Measurements from ENCODE around the gene CLASRP. TPM values are rescaled to one million over a fixed set of nuclear protein-coding genes. Genes with fewer than 3 reads are reported as not detected.
A peak's percentile ranks its signal among the peaks of the same experiment; 100 is the strongest.

The CLASRP gene
- total RNA-seq, 1 experiment from 2014 or later = 88.0 TPM

DNA sequence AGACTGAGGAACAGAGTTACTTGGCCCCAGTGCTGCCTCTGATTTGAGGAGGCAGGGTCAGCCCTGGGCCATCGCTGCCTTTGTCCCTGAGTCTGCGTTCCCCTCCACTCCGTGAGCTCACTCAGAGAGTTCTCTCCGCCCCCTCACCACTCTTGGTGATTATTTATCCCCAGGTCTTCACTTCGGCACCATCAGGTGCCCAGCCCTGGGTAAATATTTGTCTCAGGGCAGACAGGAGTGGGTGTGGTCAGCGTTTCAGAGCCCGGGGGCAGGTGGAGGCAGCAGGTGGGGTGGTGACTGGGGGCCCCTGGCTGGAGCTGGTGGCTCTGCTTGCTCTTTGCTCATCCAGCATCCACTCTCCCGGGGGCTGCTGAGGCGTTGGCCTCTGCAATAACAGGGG is 74.8 kb downstream of the CLASRP start (continued):
- TF ChIP-seq, protein P1, sequence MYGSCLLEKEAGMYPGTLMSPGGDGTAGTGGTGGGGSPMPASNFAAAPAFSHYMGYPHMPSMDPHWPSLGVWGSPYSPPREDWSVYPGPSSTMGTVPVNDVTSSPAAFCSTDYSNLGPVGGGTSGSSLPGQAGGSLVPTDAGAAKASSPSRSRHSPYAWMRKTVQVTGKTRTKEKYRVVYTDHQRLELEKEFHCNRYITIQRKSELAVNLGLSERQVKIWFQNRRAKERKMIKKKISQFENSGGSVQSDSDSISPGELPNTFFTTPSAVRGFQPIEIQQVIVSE (CRISPR knock-in tag; IDR thresholded peaks at IDR 0.05; ENCODE audit: borderline replicate concordance) = no peak
- TF ChIP-seq KAT7 (CRISPR knock-in tag; IDR thresholded peaks at IDR 0.05; ENCODE audit: borderline replicate concordance) = no peak

DNA sequence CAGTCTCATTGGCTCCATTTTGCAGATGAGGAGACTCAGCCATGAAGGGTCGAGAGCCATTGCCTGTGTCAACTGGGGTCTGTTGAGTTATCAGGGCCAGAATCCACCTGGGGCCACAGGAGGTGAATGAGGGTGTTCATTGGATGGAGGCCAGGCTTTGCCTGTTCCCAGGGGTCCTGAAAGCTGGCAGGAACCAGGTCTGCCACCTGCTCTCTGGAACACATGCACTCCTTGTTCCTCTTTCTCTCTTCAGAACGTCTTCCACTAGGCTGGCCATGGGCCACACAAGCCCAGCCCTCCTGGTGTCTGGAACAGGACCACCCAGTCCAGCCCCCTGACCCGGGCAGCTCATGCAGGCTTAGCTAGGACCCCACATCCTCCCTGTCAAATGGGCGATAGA is 75.3 kb downstream of the CLASRP start:
- Mint-ChIP-seq H3K27me3 (ENCODE audit: low read depth) (no peaks in the 10 kb centered on the region), H3K4me3 (no peak overlapping the region), H3K36me3 (no peaks in the 10 kb centered on the region), H3K4me1 (peaks cover 10% of the 10 kb centered on the region; the same call in 1 of the 2 replicates), H3K27ac (peak overlapping the region; percentile 36; the same call in 1 of the 2 replicates), H3K9me3 (no peaks in the 10 kb centered on the region)
- TF ChIP-seq GTF2I (CRISPR knock-in tag; conservative IDR thresholded peaks at IDR 0.05) (no peak), HMGA2 (CRISPR knock-in tag; IDR thresholded peaks at IDR 0.05) (no peak), ETV6 (CRISPR knock-in tag; IDR thresholded peaks at IDR 0.05) (no peak)
- TF ChIP-seq, protein P2, sequence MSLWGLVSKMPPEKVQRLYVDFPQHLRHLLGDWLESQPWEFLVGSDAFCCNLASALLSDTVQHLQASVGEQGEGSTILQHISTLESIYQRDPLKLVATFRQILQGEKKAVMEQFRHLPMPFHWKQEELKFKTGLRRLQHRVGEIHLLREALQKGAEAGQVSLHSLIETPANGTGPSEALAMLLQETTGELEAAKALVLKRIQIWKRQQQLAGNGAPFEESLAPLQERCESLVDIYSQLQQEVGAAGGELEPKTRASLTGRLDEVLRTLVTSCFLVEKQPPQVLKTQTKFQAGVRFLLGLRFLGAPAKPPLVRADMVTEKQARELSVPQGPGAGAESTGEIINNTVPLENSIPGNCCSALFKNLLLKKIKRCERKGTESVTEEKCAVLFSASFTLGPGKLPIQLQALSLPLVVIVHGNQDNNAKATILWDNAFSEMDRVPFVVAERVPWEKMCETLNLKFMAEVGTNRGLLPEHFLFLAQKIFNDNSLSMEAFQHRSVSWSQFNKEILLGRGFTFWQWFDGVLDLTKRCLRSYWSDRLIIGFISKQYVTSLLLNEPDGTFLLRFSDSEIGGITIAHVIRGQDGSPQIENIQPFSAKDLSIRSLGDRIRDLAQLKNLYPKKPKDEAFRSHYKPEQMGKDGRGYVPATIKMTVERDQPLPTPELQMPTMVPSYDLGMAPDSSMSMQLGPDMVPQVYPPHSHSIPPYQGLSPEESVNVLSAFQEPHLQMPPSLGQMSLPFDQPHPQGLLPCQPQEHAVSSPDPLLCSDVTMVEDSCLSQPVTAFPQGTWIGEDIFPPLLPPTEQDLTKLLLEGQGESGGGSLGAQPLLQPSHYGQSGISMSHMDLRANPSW (CRISPR knock-in tag; conservative IDR thresholded peaks at IDR 0.05; ENCODE audit: low read depth) = no peak
- TF ChIP-seq, protein P1 (CRISPR knock-in tag; IDR thresholded peaks at IDR 0.05; ENCODE audit: borderline replicate concordance) = no peak
- TF ChIP-seq, protein P3, sequence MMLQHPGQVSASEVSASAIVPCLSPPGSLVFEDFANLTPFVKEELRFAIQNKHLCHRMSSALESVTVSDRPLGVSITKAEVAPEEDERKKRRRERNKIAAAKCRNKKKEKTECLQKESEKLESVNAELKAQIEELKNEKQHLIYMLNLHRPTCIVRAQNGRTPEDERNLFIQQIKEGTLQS (CRISPR knock-in tag; conservative IDR thresholded peaks at IDR 0.05) = no peak
- POLR2A ChIA-PET = no interaction called here
- CTCF ChIA-PET = interaction anchor here (1.0 to 2.6 kb wide), 3 partner anchors 11 to 54 kb away, joined by 3 to 17 read pairs (median 4); no protein-coding TSS in a partner anchor
- ATAC-seq = no peak
- DNase-seq (ENCODE audit: low spot score) = no peak

DNA sequence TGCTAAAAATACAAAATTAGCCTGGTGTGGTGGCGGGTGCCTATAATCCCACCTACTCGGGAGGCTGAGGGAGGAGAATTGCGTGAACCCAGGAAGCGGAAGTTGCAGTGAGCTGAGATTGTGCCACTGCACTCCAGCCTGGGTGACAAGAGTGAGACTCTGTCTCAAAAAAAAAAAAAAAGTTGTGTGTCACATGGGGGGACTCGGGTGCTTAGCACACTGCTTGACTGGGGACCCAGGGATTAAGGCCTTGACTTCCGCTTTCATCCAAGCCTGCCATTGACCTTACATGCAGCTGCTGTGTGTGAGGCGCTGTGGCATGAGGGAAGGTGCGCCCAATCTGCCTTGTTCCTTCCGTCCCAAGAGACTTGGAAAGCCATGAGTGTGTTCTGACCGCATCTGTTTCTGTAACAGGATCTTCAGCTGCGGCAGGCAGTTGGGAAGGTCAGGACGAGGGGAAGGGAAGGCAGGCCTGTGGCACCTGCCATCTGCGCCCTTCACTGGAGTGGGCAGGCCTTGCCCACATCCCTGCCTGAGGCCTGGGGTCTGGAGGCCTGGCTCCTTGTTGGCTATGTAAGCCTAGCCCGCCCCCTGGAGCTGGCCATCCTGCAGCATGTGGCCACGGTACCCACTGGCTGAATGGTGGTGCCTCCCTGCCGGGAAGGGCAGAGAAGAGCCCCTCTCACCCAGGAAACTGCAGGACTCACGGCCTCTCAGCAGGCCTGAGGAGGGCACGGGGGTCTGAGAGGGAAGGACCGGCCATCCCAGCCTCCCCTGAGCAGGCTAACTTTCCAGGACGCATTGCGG is 77.2 kb downstream of the CLASRP start:
- ChIA-PET CTCF (interaction anchor here (0.8 to 1.9 kb wide), 4 partner anchors 9 to 56 kb away, joined by 3 to 6 read pairs (median 4); partner anchors contain the start of gene PPP1R37), POLR2A (no interaction called here)
- no peak overlapping the region for H3K4me3 Mint-ChIP-seq
- H3K4me1 Mint-ChIP-seq = peaks cover 10% of the 10 kb centered on the region; the same call in 1 of the 2 replicates
- H3K27ac Mint-ChIP-seq = peak overlapping the region; percentile 82
- H3K36me3 Mint-ChIP-seq = no peaks in the 10 kb centered on the region
- no peak for DNase-seq (ENCODE audit: low spot score)
- TF ChIP-seq OVOL2 (CRISPR knock-in tag; IDR thresholded peaks at IDR 0.05; ENCODE audit: borderline replicate concordance) (no peak), NFYB (CRISPR knock-in tag; conservative IDR thresholded peaks at IDR 0.05; ENCODE audit: low read depth) (no peak), ZNF121 (CRISPR knock-in tag; IDR thresholded peaks at IDR 0.05) (no peak)
- TF ChIP-seq, protein P4, sequence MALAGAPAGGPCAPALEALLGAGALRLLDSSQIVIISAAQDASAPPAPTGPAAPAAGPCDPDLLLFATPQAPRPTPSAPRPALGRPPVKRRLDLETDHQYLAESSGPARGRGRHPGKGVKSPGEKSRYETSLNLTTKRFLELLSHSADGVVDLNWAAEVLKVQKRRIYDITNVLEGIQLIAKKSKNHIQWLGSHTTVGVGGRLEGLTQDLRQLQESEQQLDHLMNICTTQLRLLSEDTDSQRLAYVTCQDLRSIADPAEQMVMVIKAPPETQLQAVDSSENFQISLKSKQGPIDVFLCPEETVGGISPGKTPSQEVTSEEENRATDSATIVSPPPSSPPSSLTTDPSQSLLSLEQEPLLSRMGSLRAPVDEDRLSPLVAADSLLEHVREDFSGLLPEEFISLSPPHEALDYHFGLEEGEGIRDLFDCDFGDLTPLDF (CRISPR knock-in tag; IDR thresholded peaks at IDR 0.05) = no peak
- TF ChIP-seq, protein P5, sequence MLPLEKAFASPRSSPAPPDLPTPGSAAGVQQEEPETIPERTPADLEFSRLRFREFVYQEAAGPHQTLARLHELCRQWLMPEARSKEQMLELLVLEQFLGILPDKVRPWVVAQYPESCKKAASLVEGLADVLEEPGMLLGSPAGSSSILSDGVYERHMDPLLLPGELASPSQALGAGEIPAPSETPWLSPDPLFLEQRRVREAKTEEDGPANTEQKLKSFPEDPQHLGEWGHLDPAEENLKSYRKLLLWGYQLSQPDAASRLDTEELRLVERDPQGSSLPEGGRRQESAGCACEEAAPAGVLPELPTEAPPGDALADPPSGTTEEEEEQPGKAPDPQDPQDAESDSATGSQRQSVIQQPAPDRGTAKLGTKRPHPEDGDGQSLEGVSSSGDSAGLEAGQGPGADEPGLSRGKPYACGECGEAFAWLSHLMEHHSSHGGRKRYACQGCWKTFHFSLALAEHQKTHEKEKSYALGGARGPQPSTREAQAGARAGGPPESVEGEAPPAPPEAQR (CRISPR knock-in tag; IDR thresholded peaks at IDR 0.05) = no peak
- TF ChIP-seq, protein P1 (CRISPR knock-in tag; IDR thresholded peaks at IDR 0.05; ENCODE audit: borderline replicate concordance) = no peak
- TF ChIP-seq, protein P6, sequence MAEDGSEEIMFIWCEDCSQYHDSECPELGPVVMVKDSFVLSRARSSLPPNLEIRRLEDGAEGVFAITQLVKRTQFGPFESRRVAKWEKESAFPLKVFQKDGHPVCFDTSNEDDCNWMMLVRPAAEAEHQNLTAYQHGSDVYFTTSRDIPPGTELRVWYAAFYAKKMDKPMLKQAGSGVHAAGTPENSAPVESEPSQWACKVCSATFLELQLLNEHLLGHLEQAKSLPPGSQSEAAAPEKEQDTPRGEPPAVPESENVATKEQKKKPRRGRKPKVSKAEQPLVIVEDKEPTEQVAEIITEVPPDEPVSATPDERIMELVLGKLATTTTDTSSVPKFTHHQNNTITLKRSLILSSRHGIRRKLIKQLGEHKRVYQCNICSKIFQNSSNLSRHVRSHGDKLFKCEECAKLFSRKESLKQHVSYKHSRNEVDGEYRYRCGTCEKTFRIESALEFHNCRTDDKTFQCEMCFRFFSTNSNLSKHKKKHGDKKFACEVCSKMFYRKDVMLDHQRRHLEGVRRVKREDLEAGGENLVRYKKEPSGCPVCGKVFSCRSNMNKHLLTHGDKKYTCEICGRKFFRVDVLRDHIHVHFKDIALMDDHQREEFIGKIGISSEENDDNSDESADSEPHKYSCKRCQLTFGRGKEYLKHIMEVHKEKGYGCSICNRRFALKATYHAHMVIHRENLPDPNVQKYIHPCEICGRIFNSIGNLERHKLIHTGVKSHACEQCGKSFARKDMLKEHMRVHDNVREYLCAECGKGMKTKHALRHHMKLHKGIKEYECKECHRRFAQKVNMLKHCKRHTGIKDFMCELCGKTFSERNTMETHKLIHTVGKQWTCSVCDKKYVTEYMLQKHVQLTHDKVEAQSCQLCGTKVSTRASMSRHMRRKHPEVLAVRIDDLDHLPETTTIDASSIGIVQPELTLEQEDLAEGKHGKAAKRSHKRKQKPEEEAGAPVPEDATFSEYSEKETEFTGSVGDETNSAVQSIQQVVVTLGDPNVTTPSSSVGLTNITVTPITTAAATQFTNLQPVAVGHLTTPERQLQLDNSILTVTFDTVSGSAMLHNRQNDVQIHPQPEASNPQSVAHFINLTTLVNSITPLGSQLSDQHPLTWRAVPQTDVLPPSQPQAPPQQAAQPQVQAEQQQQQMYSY (CRISPR knock-in tag; IDR thresholded peaks at IDR 0.05) = no peak
- no peaks in the 10 kb centered on the region for H3K9me3 Mint-ChIP-seq
- no peaks in the 10 kb centered on the region for H3K27me3 Mint-ChIP-seq (ENCODE audit: low read depth)
- no peak for ATAC-seq
